GM12878 (cell line): ENCODE data around the gene MESD. TPM values are rescaled to one million over a fixed set of nuclear protein-coding genes. Genes with fewer than 3 reads are reported as not detected.

Experiments used
- ATAC-seq: fragments of 200-7000 bp; cut with Tn5 transposase; 3 replicates; pipeline ENCODE4 v1.9.1; 2020; ENCODE audit warnings: mild to moderate bottlenecking, moderate library complexity
- BruUV-seq: library from RNA; stranded (reverse); fragments of 400-500 nt; replicated peaks from 2 replicates; lab custom pipeline; 2021; lab: Mats Ljungman, UMichigan
- CTCF ChIA-PET: fragments of 300-600 bp; sonication (Branson Sonifier 250); formaldehyde crosslinking; extraction: SDS; loops from one replicate; lab custom pipeline; 2021; ENCODE audit warnings: inconsistent platforms; lab: Yijun Ruan, JAX
- POLR2A ChIA-PET: fragments of 350-600 bp; formaldehyde crosslinking; extraction: SDS; loops from one replicate; lab custom pipeline; 2021; ENCODE audit warnings: inconsistent platforms; lab: Charles Lee
- RAD21 ChIA-PET: fragments of 300-600 bp; sonication (Branson Sonifier 250); formaldehyde crosslinking; loops from one replicate; lab custom pipeline; 2023; ENCODE audit warnings: antibody characterized with exemption; ENCODE audit not compliant: unreplicated experiment; lab: Charles Lee
- SMC1A ChIA-PET: fragments of 300-600 bp; sonication (Branson Sonifier 250); formaldehyde crosslinking; loops from one replicate; lab custom pipeline; 2023; ENCODE audit not compliant: unreplicated experiment, uncharacterized antibody; lab: Charles Lee
- DNase-seq: peaks from one replicate; pipeline ENCODE4 v3.0.0-alpha.2; 2011; ENCODE audit warnings: low read depth, low spot score
- FAIRE-seq: peaks from 3 replicates; lab custom pipeline; 2011; peaks lifted over from hg19 to GRCh38; lab: Jason Lieb, UNC
- H2AFZ ChIP-seq: 2 replicates; pipeline ENCODE4 v1.6.0; 2011; ENCODE audit warnings: low read depth, low read length, control low read depth; ENCODE audit not compliant: control insufficient read depth
- H3K27ac ChIP-seq: 2 replicates; pipeline ENCODE4 v1.5.1; 2011; ENCODE audit warnings: control low read depth; ENCODE audit not compliant: control insufficient read depth, insufficient read depth
- H3K27me3 ChIP-seq, 2 experiments: replicated peaks in 1 of 2; 2 replicates each; pipeline versions ENCODE4 v1.6.0 to v1.6.1; 2011; ENCODE audit warnings: low read length in 1 of 2; ENCODE audit not compliant: control insufficient read depth in 2 of 2, insufficient read depth in 2 of 2
- H3K36me3 ChIP-seq, 2 experiments: 2 replicates each; pipeline ENCODE4 v1.5.1; 2011; ENCODE audit warnings: low read length in 1 of 2; ENCODE audit not compliant: control insufficient read depth in 2 of 2, insufficient read depth in 2 of 2
- H3K4me1 ChIP-seq: 2 replicates; pipeline ENCODE4 v1.6.1; 2011; ENCODE audit warnings: mild to moderate bottlenecking, low read length, moderate library complexity, mixed read lengths; ENCODE audit not compliant: control insufficient read depth, insufficient read depth
- H3K4me2 ChIP-seq: 2 replicates; pipeline ENCODE4 v1.6.0; 2011; ENCODE audit warnings: control low read depth; ENCODE audit not compliant: control insufficient read depth, insufficient read depth
- H3K4me3 ChIP-seq: fragments of 200-600 bp; sonication (generic); 2 replicates; pipeline ENCODE4 v1.5.1; 2016
- H3K79me2 ChIP-seq: 2 replicates; pipeline ENCODE4 v1.6.0; 2011; ENCODE audit warnings: low read length; ENCODE audit not compliant: control insufficient read depth, insufficient read depth
- H3K9ac ChIP-seq: 2 replicates; pipeline ENCODE4 v1.8.0; 2011; ENCODE audit warnings: low read length, control low read depth, mixed read lengths; ENCODE audit not compliant: control insufficient read depth, insufficient read depth
- H3K9me3 ChIP-seq: replicated peaks from 3 replicates; pipeline ENCODE4 v1.5.1; 2011; ENCODE audit warnings: mild to moderate bottlenecking, low read length; ENCODE audit not compliant: control insufficient read depth, insufficient read depth
- H4K20me1 ChIP-seq: 2 replicates; pipeline ENCODE4 v1.6.0; 2011; ENCODE audit not compliant: control insufficient read depth, insufficient read depth
- DPF2 ChIP-seq: fragments of 450-650 bp; IDR thresholded peaks from 2 replicates; pipeline ENCODE4 v1.6.1; 2017; ENCODE audit warnings: mild to moderate bottlenecking
- ELK1 ChIP-seq: IDR thresholded peaks from 2 replicates; pipeline ENCODE4 v1.6.1; 2012; ENCODE audit warnings: low read depth, low read length, improper control_type of control experiment
- FOXM1 ChIP-seq: IDR thresholded peaks from 2 replicates; pipeline ENCODE4 v1.6.1; 2012; ENCODE audit warnings: low read depth, mild to moderate bottlenecking, inconsistent platforms, low read length, moderate library complexity
- HCFC1 ChIP-seq: fragments of 150-350 bp; IDR thresholded peaks from 2 replicates; pipeline ENCODE4 v1.6.1; 2014; ENCODE audit warnings: low read length
- MYC ChIP-seq: IDR thresholded peaks from 2 replicates; pipeline ENCODE4 v1.6.1; 2011; ENCODE audit warnings: mild to moderate bottlenecking, low read length, moderate library complexity, inconsistent platforms; ENCODE audit not compliant: insufficient read depth, insufficient replicate concordance, insufficient read length, severe bottlenecking
- NBN ChIP-seq: fragments of 450-650 bp; IDR thresholded peaks from 2 replicates; pipeline ENCODE4 v1.6.1; 2016
- NR2C1 ChIP-seq: fragments of 450-650 bp; IDR thresholded peaks from 2 replicates; pipeline ENCODE4 v1.6.1; 2017; ENCODE audit warnings: antibody characterized with exemption, mild to moderate bottlenecking, moderate library complexity
- NR2C2 ChIP-seq: IDR thresholded peaks from 2 replicates; pipeline ENCODE4 v1.6.1; 2011; ENCODE audit warnings: borderline replicate concordance, low read depth; ENCODE audit not compliant: control insufficient read depth, insufficient read length
- SREBF1 ChIP-seq: IDR thresholded peaks from 2 replicates; pipeline ENCODE4 v1.6.1; 2012; ENCODE audit warnings: mild to moderate bottlenecking, low read length
- STAT3 ChIP-seq: IDR thresholded peaks from 2 replicates; pipeline ENCODE4 v1.6.1; 2011; ENCODE audit warnings: low read depth, low read length, improper control_type of control experiment
- ZNF274 ChIP-seq: IDR thresholded peaks from one replicate; pipeline ENCODE4 v1.8.0; 2011; ENCODE audit not compliant: insufficient read length, insufficient read depth
- ZSCAN29 ChIP-seq: fragments of 450-650 bp; IDR thresholded peaks from 2 replicates; pipeline ENCODE4 v1.6.1; 2017; ENCODE audit warnings: mild to moderate bottlenecking, moderate library complexity
- WGBS: methylation state at CpG from one replicate; pipeline ENCODE4 v1.1.6; 2016; ENCODE audit warnings: low lambda C conversion rate; ENCODE audit not compliant: insufficient replicate concordance, insufficient coverage; ENCODE audit errors: missing lambda C conversion rate; 5-methylcytosine and 5-hydroxymethylcytosine counted together
- in situ Hi-C: fragments of 300-500 bp; cut with MboI; formaldehyde crosslinking; loops from 9 replicates; pipeline ENCODE4 v1.14.3; 2018; ENCODE audit warnings: mixed read lengths
- intact Hi-C: fragments of 100-400 bp; cut with micrococcal nuclease; formaldehyde crosslinking; loops from one replicate; pipeline ENCODE4 v1.14.2; 2022; ENCODE audit not compliant: unreplicated experiment
- polyA plus RNA-seq, 11 experiments: library from polyadenylated mRNA; depleted of rRNA in 4 of 11; unstranded in 6 of 11; stranded (reverse) in 5 of 11; fragments of >200 nt; fragmentation: Nextera tagmentation in 4 of 11; fragmentation: Illumina TruSeq in 1 of 11; extraction: Ambion mirVana in 4 of 11; extraction: Trizol in 1 of 11; gene quantifications; 1 replicate in 1 of 11; 2 replicates in 10 of 11; pipeline versions ENCODE4 v1.2.1 to v1.2.3, GENCODE V29; 2011 to 2016; ENCODE audit warnings: inconsistent platforms in 2 of 11, missing spikeins in 2 of 11, low read depth in 1 of 11
- total RNA-seq, 4 experiments: library from RNA; depleted of rRNA in 3 of 4; stranded (reverse); fragments of >200 nt in 3 of 4; fragmentation: Illumina TruSeq in 1 of 4; extraction: Trizol in 1 of 4; gene quantifications; 2 replicates each; pipeline versions ENCODE4 v1.2.1 to v1.2.3, GENCODE V29; 2013 to 2021
- TF ChIP-seq, protein P1 (sequence below): IDR thresholded peaks from 2 replicates; pipeline ENCODE4 v1.6.1; 2012; ENCODE audit warnings: improper control_type of control experiment, low read depth, low read length; ENCODE audit not compliant: insufficient replicate concordance

Gene MESD
- total and polyA plus RNA-seq, 10 of the 15 experiments (the other 5 are each of a cell fraction or from before 2014, with no cell fraction given): 10.2 to 39.8 (median 20.9) TPM

- no peak for TF ChIP-seq SREBF1
- TF ChIP-seq ZNF274: no peak
- no peak for TF ChIP-seq MYC
- no peak for TF ChIP-seq STAT3
- TF ChIP-seq NBN: no peak
- no peak for TF ChIP-seq ELK1
- TF ChIP-seq ZSCAN29: no peak
- TF ChIP-seq NR2C1: no peak
- TF ChIP-seq FOXM1: no peak
- no peak for TF ChIP-seq HCFC1
- no peak for TF ChIP-seq DPF2
- no peak for TF ChIP-seq NR2C2
- TF ChIP-seq, protein P1, sequence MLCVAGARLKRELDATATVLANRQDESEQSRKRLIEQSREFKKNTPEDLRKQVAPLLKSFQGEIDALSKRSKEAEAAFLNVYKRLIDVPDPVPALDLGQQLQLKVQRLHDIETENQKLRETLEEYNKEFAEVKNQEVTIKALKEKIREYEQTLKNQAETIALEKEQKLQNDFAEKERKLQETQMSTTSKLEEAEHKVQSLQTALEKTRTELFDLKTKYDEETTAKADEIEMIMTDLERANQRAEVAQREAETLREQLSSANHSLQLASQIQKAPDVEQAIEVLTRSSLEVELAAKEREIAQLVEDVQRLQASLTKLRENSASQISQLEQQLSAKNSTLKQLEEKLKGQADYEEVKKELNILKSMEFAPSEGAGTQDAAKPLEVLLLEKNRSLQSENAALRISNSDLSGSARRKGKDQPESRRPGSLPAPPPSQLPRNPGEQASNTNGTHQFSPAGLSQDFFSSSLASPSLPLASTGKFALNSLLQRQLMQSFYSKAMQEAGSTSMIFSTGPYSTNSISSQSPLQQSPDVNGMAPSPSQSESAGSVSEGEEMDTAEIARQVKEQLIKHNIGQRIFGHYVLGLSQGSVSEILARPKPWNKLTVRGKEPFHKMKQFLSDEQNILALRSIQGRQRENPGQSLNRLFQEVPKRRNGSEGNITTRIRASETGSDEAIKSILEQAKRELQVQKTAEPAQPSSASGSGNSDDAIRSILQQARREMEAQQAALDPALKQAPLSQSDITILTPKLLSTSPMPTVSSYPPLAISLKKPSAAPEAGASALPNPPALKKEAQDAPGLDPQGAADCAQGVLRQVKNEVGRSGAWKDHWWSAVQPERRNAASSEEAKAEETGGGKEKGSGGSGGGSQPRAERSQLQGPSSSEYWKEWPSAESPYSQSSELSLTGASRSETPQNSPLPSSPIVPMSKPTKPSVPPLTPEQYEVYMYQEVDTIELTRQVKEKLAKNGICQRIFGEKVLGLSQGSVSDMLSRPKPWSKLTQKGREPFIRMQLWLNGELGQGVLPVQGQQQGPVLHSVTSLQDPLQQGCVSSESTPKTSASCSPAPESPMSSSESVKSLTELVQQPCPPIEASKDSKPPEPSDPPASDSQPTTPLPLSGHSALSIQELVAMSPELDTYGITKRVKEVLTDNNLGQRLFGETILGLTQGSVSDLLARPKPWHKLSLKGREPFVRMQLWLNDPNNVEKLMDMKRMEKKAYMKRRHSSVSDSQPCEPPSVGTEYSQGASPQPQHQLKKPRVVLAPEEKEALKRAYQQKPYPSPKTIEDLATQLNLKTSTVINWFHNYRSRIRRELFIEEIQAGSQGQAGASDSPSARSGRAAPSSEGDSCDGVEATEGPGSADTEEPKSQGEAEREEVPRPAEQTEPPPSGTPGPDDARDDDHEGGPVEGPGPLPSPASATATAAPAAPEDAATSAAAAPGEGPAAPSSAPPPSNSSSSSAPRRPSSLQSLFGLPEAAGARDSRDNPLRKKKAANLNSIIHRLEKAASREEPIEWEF: no peak
- WGBS: 74% methylated on average over 7 of the region's 7 CpGs
- Histone ChIP-seq H3K79me2 (peaks cover 15% of the 10 kb centered on the region), H3K36me3 (peaks cover 1 to 7% of the 10 kb centered on the region in 2 experiments; a peak in 3 of 4 replicates), H3K9ac (no peak overlapping the region), H3K9me3 (no peaks in the 10 kb centered on the region), H3K27ac (no peak overlapping the region), H4K20me1 (no peaks in the 10 kb centered on the region), H3K27me3 (no peaks in the 10 kb centered on the region), H3K4me1 (no peaks in the 10 kb centered on the region), H3K4me2 (no peak overlapping the region), H3K4me3 (no peak overlapping the region), H2AFZ (no peak overlapping the region)
- ATAC-seq (no peak), DNase-seq (no peak), FAIRE-seq (no peak)
- in situ Hi-C loops: no loop called here
- BruUV-seq: TSS peak; percentile 40
- ChIA-PET POLR2A (no interaction called here), CTCF (interaction anchor here (0.9 to 2.4 kb wide), 6 partner anchors 8 to 522 kb away, joined by 3 to 14 read pairs (median 6); no protein-coding TSS in a partner anchor), SMC1A (interaction anchor here (0.8 to 2.0 kb wide), 4 partner anchors 9 to 287 kb away, joined by 3 to 5 read pairs (median 4); no protein-coding TSS in a partner anchor), RAD21 (interaction anchor here (1.3 to 1.8 kb wide), 3 partner anchors 11 to 288 kb away, joined by 3 to 7 read pairs (median 4); no protein-coding TSS in a partner anchor)
- intact Hi-C loops: no loop called here
Measured at GRCh38 chr15:80978685-80979329, 10.8 kb downstream of the MESD start.
